SK-MEL-5 (cell line): ENCODE data around the gene TTC7B. TPM values are rescaled to one million over a fixed set of nuclear protein-coding genes. Genes with fewer than 3 reads are reported as not detected.
A peak's percentile ranks its signal among the peaks of the same experiment; 100 is the strongest.

ENCODE experiments used
- DNase-seq: peaks from one replicate; pipeline ENCODE4 v3.0.0-alpha.2; 2016; ENCODE audit warnings: low read depth, low spot score
- in situ Hi-C: cut with HindIII; loops from 2 replicates; pipeline ENCODE4 v1.10.0; 2016; ENCODE audit warnings: low sequenced_read_pairs, high pct_unique_total_duplicates, low pct_unique_long_range_greater_than_20kb
- total RNA-seq: library from RNA; depleted of rRNA; stranded (reverse); fragments of >200 nt; shearing (Covaris generic); gene quantifications from 2 replicates; pipeline ENCODE4 v1.2.3, GENCODE V29; 2014

TTC7B gene
- total RNA-seq, 1 experiment from 2014 or later: 31.1 TPM

DNA sequence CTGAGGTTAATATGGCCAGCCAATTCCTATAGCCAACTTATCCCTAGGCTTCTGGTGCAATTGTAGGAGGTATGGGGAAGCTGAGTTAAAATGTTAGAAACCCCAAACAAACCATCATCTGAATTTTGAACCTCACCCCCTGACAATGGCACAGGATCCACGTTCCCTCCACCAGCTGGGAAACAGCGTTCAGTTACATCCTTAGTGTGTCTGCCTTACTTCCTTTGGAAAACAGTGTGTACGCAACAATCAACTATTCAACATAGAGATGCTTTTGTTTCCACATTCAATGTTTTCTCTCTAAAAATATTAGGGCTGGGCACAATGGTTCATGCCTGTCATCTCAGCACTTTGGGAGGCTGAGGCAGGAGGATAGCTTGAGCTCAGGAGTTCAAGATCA is 203.4 kb downstream of the TTC7B start:
- no peak for DNase-seq
- in situ Hi-C loops: no loop called here

GRCh38 chr14:90611936-90612335 is 204.3 kb downstream of the TTC7B start:
- in situ Hi-C loops: no loop called here

GRCh38 chr14:90611501-90611900 is 204.7 kb downstream of the TTC7B start:
- no peak for DNase-seq
- in situ Hi-C loops: no loop called here

More at GRCh38 chr14:90611936-90612335, 204.3 kb downstream of the TTC7B start:
- no peak for DNase-seq

- DNase-seq: no peak
- in situ Hi-C loops: no loop called here
Measured at GRCh38 chr14:90610346-90611040, 205.7 kb downstream of the TTC7B start.

DNA sequence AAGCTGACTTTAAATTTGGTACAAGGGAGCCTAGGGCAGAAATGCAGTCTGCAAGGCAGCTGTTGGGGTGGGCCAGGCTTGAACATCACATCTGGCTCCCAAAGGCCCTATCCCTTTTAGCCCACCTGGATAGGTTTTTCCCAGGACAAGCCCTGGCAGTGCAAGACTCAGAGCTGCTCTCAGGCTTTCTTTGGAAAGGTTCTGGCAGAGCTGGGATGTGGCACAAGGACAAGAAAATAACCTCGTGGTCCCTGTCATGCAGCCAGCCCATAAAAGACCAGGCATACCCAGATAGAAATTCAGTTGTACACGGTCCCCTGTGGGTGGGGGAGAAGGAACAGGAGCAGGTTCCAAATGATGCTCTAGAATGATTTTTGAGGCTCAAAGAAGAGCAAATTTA is 206.9 kb downstream of the TTC7B start:
- DNase-seq: no peak
- in situ Hi-C loops: no loop called here

DNA sequence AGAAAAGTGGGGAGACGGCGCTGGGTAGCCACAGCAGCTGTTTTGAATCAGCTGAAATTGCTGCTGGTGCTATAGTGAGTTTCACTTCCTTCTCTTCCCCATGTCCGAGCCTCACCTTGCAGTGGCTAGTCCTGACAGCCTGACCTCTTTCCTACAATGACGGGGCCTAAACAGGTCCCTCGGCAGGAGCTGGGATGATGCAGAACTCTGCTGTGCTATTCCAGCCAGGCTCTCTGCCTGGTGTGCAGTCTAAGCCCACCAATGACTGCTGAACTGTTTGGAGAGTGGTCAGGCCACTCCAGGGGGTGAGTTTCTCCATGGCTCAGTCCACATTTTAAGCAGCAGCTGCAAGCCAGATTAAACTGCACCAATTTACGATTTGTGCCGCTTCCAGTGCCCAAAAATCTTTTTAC is 207.3 kb downstream of the TTC7B start:
- in situ Hi-C loops: no loop called here
- no peak for DNase-seq

DNA sequence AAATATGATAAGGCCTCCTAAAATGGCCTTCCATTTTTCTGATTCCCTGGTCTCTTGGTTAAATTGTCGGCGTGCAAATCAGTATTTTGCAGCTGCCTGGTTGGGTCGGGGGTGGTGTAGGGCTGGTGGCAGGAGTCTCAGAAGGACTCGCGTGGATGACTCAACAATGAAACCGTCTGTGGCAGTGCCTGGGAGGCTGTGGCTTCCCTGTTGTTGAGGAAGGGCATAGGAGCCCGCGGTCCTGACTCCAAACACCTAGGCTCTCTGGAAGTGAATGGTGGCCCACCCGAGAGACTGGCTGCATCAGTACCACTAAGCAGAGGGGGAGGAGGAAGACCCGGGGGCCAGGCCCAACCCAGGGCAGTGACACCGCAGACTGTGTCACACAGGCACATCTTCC is 207.9 kb downstream of the TTC7B start:
- DNase-seq: no peak
- in situ Hi-C loops: no loop called here

DNA sequence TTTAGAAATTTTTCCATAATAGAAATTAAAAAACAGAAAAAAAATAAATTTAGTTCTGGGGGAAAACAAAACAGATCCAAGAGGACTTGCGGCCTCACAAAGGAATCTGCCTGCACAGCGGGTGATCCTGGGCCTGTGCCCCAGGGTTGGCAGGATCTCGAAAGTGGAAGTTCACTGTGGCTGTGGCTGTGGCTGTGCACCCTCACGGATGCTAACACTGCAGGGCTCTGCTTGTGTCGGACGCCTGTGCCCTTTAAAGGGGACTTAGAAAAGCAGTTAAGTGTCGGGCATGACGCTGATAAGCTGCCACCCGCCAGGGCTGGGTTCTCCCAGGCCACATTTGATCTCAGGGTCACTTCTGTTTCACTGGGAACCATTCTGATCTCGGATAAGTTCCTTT is 209.1 kb downstream of the TTC7B start:
- in situ Hi-C loops: no loop called here

GRCh38 chr14:90606434-90606833 is 209.8 kb downstream of the TTC7B start:
- no peak for DNase-seq
- in situ Hi-C loops: no loop called here

More for the DNA sequence above, 209.1 kb downstream of the TTC7B start:
- no peak for DNase-seq

- in situ Hi-C loops: no loop called here
- DNase-seq: no peak
Measured at GRCh38 chr14:90605430-90605829, 210.8 kb downstream of the TTC7B start.

- in situ Hi-C loops: no loop called here
- no peak for DNase-seq
Measured at GRCh38 chr14:90604356-90604755, 211.9 kb downstream of the TTC7B start.

- in situ Hi-C loops: no loop called here
- no peak for DNase-seq
Measured at GRCh38 chr14:90603841-90604240, 212.4 kb downstream of the TTC7B start.

- DNase-seq: no peak
- in situ Hi-C loops: no loop called here
Measured at GRCh38 chr14:90603336-90603735, 212.9 kb downstream of the TTC7B start.

DNA sequence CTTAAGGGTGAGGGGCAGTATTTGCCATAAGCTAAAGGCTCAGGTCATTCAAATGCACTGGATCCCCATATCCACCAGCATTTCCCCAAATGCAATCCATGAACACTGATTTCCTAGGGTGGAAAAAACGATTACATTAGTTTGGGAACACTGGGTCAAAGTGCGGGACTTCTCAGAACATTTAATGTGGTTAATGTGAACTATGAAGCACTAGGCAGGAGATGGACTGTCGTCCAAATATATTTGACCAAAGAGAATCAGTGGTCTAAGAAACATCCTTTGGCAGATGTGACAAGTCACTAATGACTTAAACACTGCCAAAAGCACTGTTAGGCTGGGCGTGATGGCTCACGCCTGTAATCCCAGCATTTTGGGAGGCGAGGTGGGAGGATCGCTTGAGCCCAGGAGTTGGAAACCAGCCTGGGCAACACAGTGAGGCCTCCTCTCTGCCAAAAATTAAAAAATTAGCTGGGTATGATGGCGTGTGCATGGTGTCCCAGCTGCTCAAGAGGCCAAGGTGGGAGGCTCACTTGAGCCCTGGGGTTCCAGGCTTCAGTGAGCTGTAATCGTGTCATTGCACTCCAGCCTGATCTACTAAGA is 214.0 kb downstream of the TTC7B start:
- DNase-seq: no peak
- in situ Hi-C loops: no loop called here

GRCh38 chr14:90601563-90601962 is 214.7 kb downstream of the TTC7B start:
- DNase-seq: no peak

GRCh38 chr14:90600619-90601018 is 215.6 kb downstream of the TTC7B start:
- no peak for DNase-seq
- in situ Hi-C loops: no loop called here

More at GRCh38 chr14:90601563-90601962, 214.7 kb downstream of the TTC7B start:
- in situ Hi-C loops: no loop called here

GRCh38 chr14:90599748-90600507 is 216.3 kb downstream of the TTC7B start:
- peak; percentile 2 for DNase-seq
- in situ Hi-C loops: no loop called here

DNA sequence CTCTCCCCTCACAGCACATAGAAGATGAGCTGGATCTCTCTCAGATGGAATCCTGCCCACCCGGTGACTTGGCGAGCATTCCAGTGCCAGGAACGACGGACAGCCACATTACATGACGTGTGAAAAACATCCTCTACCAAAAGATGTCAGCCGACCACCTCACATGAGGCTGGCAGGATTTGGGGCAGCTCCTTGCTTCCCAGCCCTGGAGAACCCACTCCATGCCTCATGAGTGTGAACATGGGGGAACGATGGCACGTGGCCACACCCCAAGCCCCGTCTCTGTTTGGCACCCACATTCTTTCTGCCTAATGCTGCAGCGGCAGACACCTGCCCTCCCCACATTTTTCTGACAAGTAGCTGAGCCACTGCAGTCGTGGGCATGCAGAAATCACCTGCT is 216.9 kb downstream of the TTC7B start:
- in situ Hi-C loops: no loop called here
- DNase-seq: no peak

DNA sequence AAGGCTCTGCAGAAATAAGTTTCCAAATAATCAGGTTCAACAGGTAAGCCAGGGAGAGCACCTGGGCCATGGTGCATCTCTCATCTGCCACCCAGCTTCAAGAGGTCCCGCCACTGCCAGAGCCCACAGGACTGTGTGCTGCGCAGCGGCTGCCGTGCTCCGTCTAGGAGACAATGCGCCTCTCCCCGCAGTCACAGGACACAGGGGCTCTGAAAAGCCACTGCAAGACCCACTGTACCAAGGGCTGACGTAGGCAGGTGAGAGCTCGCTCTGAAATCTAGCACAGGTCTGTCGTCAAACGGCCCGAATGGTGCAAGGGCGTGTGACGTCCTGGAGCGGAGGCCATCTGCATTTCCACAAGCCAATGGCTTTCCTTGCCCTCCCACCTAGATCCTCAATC is 218.3 kb downstream of the TTC7B start:
- DNase-seq: no peak
- in situ Hi-C loops: no loop called here
